Activated T-cell treated with anti-CD3 and anti-CD28 coated beads, Interleukin-2, amount 50 U/mL, for 4 hours (primary cell): ENCODE measurements around the gene UMPS. TPM values are rescaled to one million over a fixed set of nuclear protein-coding genes. Genes with fewer than 3 reads are reported as not detected.
"Not testable (repeated sequence)": the region's sequence is repeated elsewhere in the genome, so short reads cannot be mapped to it uniquely, and the experiment has no call there.

ENCODE experiments used
- ATAC-seq, 2 donors: fragments of 200-7000 bp; cut with Tn5 transposase; one replicate each; pipeline ENCODE4 v1.10.0; 2021
- DNase-seq: peaks from one replicate; pipeline ENCODE4 v3.0.0-alpha.2; 2020
- H3K27me3 Mint-ChIP-seq: one replicate; pipeline ENCODE4 v1.8.0; 2021; ENCODE audit warnings: low read depth, mixed read lengths
- H3K36me3 Mint-ChIP-seq: one replicate; pipeline ENCODE4 v1.8.0; 2022; ENCODE audit warnings: mixed read lengths; ENCODE audit not compliant: insufficient read depth
- H3K4me1 Mint-ChIP-seq: one replicate; pipeline ENCODE4 v1.8.0; 2021; ENCODE audit warnings: low read depth, mixed read lengths
- H3K4me3 Mint-ChIP-seq: one replicate; pipeline ENCODE4 v1.8.0; 2021; ENCODE audit warnings: mild to moderate bottlenecking, moderate library complexity, mixed read lengths
- H3K9me3 Mint-ChIP-seq: one replicate; pipeline ENCODE4 v1.8.0; 2021; ENCODE audit warnings: mixed read lengths
- total RNA-seq, 3 donors: library from RNA; stranded (reverse); gene quantifications; one replicate each; pipeline ENCODE4 v1.2.1, GENCODE V29; 2021

Gene UMPS
- total RNA-seq, 3 donors from 2014 or later: 72.7 to 83.9 (median 75.5) TPM

DNA sequence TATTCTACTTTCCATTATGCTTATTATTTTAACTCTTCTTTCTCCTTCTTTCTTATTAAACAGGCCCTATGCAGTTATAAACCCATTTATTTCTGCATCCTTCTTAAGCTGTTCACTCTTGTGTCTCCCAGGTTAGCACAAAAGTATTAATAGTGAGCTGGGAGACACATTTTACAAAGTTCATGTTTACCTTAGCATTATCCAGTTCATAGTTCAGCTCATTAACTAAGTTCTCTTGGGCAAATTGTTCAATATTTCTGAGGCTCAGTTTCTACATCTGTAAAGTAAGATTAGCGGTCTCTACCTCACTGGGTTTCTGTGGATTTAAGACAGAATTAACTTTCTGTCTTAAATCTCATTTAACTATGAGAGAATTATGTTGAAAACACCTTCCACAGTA is 31.2 kb upstream of the UMPS start:
- H3K4me3 Mint-ChIP-seq: no peak overlapping the region
- H3K9me3 Mint-ChIP-seq: no peaks in the 10 kb centered on the region
- peaks cover 6% of the 10 kb centered on the region for H3K27me3 Mint-ChIP-seq
- H3K4me1 Mint-ChIP-seq: no peaks in the 10 kb centered on the region
- ATAC-seq: no peak
- DNase-seq: no peak
- peaks cover 2% of the 10 kb centered on the region for H3K36me3 Mint-ChIP-seq

DNA sequence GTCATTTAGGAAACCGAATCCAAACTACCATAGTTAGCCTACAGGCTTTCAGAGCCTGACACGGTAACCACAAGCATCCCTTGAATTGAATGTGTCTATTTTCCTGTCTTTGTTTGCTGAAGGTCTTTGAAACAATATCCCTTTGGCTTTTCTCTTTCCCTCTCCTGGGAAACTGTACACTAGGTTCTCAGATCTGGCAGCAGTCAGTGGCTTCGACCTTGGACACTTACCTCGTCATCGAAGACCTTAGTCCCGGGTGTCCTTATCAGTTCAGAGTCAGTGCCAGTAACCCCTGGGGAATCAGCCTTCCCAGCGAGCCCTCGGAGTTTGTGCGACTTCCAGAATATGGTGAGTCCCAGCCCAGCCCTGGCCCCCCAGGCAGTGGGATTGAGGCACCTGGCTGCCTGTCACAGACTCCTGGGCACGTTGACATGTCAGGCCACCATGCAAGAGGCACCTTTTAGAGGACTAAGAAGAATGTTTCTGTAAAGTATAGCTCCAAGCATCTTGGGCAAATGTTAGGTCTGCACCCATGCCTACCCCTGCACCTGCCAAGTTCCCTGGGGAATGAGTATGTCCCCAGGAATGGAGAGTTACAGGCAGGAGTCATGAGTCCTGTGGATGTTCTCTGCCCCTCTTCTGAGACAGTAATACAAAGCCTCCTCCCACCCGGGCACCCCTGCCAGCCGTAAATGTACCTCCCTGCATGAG is 30.4 kb upstream of the UMPS start:
- no peaks in the 10 kb centered on the region for H3K9me3 Mint-ChIP-seq
- H3K27me3 Mint-ChIP-seq: peaks cover 8% of the 10 kb centered on the region
- H3K4me1 Mint-ChIP-seq: no peaks in the 10 kb centered on the region
- no peak overlapping the region for H3K4me3 Mint-ChIP-seq
- peaks cover 2% of the 10 kb centered on the region for H3K36me3 Mint-ChIP-seq
- no peak for DNase-seq
- ATAC-seq: no peak

DNA sequence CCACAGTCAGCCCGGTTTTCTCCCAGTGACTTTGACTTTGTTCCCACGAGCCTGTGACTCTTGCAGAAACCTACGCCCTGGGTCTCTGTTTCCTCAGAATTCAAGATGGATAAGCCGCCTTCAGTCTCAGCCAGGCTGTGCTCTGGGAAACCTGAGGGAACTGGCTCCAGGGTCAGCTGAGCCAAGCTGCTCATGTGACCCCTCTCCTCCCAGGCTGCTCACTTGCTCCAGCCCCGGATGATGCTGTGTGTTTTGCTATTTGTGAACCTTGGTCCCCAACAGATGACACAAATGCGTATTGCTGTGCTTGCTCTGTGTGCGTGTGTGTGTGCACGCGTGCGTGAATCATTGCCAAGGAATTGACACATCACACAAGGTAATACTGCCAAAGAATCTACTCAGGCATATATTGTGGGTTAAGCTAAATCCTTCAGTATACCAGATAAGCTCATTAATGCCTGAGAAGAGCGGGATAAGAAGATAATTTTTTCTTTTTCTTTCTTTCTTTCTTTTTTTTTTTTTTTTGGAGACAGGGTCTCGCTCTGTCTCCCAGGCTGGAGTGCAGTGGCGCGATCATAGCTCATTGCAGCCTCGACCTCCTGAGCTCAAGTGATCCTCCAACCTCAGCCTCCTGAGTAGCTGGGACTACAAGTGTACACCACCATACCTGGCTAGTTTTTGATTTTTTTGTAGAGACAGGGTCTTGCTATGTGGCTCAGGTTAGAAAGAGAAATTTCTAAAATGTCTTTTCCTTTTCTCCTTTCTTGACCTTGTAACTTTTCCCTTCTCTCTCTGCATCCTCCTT is 29.2 kb upstream of the UMPS start:
- Mint-ChIP-seq H3K36me3 (peaks cover 2% of the 10 kb centered on the region), H3K27me3 (peaks cover 9% of the 10 kb centered on the region)
- ATAC-seq: no peak

DNA sequence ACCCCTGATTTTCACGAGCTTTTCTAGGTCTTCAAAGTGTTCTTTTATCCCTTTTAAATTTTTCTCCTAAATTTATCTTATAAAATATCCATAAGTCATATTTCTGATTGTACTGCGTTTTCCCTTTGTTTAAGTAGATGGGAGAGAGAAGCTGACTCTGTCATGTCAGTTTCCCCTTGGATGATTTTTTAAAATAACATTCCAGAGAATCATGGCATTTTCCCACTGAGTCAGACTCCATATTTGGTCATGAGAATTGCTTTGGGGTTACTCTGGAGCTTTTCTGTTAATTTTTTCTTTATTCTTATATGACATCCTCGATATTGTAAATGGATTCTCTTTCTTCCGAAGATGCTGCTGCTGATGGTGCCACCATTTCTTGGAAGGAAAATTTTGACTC is 28.6 kb upstream of the UMPS start:
- H3K36me3 Mint-ChIP-seq: peaks cover 2% of the 10 kb centered on the region
- DNase-seq: no peak
- H3K9me3 Mint-ChIP-seq: no peaks in the 10 kb centered on the region
- H3K4me1 Mint-ChIP-seq: no peaks in the 10 kb centered on the region
- ATAC-seq: no peak
- no peak overlapping the region for H3K4me3 Mint-ChIP-seq
- peaks cover 9% of the 10 kb centered on the region for H3K27me3 Mint-ChIP-seq

More for the DNA sequence above, 29.2 kb upstream of the UMPS start:
- H3K9me3 Mint-ChIP-seq: no peaks in the 10 kb centered on the region
- H3K4me1 Mint-ChIP-seq: no peaks in the 10 kb centered on the region
- DNase-seq: no peak
- H3K4me3 Mint-ChIP-seq: no peak overlapping the region

DNA sequence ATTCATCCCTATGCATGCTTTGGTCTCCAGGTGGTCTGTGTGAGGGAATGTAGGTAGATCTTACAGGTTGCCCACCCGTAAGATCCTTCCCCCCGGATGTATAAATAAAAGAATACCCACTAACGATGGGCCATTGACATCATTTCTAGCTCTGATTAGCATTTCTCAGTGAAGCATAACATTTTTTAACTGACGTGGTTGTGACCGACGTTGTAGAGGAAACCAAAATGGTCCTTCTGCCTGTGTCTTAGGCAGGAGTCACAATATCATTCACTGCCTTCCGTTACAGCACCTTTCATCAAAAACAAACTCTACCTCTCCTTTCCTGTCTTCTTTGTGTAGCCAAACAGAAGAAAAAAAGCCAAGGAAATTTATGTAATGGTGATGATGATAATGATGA is 27.3 kb upstream of the UMPS start:
- H3K27me3 Mint-ChIP-seq: peaks cover 14% of the 10 kb centered on the region
- H3K9me3 Mint-ChIP-seq: peaks cover 3% of the 10 kb centered on the region
- H3K4me3 Mint-ChIP-seq: no peak overlapping the region
- H3K4me1 Mint-ChIP-seq: no peaks in the 10 kb centered on the region
- no peak for DNase-seq
- peaks cover 2% of the 10 kb centered on the region for H3K36me3 Mint-ChIP-seq
- ATAC-seq: no peak

DNA sequence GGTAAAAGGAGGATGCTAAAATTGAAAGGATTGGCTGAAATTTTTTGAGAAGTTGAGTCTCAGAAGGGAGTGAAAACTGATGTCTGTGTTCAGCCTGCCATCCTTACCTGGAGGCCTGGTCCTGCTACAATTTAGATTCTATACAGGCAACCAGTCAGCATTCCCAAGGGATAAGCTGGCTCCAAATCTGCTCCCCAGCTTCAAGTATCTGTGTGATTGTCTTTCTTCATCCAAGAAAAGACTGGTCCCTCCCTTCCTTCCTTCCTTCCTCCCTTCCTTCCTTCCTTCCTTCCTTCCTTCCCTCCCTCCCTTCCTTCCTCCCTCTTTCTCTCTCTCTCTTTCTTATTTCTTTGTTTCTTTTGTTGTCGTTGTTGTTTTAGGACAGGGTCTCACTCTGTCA is 24.7 kb upstream of the UMPS start:
- H3K27me3 Mint-ChIP-seq: peaks cover 26% of the 10 kb centered on the region
- peaks cover 4% of the 10 kb centered on the region for H3K9me3 Mint-ChIP-seq
- H3K4me3 Mint-ChIP-seq: no peak overlapping the region
- DNase-seq (no peak), ATAC-seq (no peak)
- H3K4me1 Mint-ChIP-seq: no peaks in the 10 kb centered on the region
- H3K36me3 Mint-ChIP-seq: no peaks in the 10 kb centered on the region

DNA sequence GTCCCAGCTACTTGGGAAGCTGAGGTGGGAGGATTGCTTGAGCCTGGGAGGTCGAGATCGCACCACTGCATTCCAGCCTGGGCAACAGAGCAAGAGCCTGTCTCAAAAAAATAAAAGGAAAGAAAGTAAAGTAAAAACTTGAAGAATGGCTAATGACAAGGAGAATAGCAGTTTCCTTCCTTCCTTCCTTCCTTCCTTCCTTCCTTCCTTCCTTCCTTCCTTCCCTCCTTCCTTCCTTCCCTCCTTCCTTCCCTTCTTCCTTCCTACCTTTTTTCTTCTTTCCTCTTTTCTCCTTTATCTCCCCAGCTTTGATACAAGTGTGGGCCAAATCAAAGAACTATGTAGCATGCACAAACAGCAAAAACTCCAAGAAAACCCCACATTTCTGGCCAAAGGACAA is 23.0 kb upstream of the UMPS start:
- ATAC-seq, DNase-seq, H3K4me3 Mint-ChIP-seq, H3K36me3 Mint-ChIP-seq, H3K9me3 Mint-ChIP-seq, H3K4me1 Mint-ChIP-seq: not testable (repeated sequence)
- H3K27me3 Mint-ChIP-seq: peaks cover 27% of the 10 kb centered on the region

DNA sequence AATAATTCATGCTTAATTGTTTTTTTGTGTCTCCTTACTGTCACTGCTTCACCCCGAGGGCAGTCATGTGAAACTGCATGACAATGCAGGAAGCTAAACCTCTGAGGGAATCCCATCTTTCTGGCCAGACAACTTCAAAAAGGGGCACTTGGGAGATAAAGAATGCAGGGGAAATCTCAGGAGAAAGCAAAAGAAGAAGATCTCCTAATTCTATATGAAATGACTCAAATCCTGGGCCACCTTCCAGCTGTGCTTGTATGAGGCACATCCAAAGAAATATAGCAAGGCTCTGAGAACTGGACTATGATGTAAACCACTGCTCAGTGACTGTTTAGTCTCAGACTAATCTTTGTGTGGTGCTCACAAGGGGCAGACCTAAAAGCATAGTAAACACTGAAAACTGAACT is 22.6 kb upstream of the UMPS start:
- no peak overlapping the region for H3K4me3 Mint-ChIP-seq
- no peak for ATAC-seq
- H3K27me3 Mint-ChIP-seq: peaks cover 27% of the 10 kb centered on the region
- no peaks in the 10 kb centered on the region for H3K36me3 Mint-ChIP-seq
- H3K4me1 Mint-ChIP-seq: no peaks in the 10 kb centered on the region
- DNase-seq: no peak
- peaks cover 4% of the 10 kb centered on the region for H3K9me3 Mint-ChIP-seq

DNA sequence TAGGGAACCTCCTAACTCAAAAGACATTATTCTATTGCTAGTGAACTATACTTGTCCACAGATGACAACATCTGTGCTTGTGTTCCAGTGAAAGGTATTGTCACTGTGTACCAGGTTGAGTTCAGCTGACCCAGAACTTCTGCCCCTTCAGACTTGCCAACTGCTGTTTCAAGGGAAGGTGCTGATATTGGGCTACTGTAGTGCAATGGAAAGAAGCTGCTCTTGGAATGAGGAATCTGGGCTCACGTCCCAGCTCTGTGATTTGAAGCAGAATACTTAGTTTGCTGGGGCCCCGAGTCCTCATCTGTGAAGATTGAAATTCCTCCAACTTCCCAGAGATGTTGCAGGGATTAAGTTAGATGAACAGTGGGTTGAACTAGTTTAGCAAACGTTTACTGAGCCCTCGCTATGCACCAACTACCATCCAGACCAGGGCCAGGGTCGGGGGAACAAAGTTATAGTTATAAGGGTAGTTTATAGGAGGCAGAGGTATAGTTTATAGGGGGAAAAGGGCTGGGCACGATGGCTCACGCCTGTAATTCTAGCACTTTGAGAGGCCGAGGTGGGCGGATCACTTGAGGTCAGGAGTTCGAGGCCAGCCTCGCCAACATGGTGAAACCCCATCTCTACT is 15.9 kb upstream of the UMPS start:
- no peaks in the 10 kb centered on the region for H3K36me3 Mint-ChIP-seq
- ATAC-seq (no peak), DNase-seq (no peak)
- H3K27me3 Mint-ChIP-seq: peaks cover 11% of the 10 kb centered on the region
- H3K4me3 Mint-ChIP-seq: no peak overlapping the region
- no peaks in the 10 kb centered on the region for H3K9me3 Mint-ChIP-seq
- H3K4me1 Mint-ChIP-seq: no peaks in the 10 kb centered on the region

DNA sequence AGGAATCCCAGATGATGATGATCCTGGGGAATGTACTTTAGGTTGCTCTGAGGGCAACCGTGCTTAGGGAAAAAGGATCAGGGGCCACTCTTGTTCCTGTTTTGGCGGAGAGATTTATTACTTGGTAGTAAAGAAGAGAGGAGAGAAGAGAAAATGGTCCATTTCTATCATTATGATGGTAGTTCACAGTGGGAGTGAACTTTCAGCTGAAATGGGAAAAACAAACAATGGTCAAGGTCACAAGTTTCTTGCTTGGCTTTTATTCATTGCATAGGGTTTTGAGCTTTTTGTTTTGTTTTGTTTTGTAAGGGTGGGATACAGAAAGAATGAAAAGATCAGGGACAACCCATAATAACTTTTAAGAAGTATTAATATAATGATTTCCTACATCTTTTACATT is 7.7 kb upstream of the UMPS start:
- no peak for DNase-seq
- no peaks in the 10 kb centered on the region for H3K4me1 Mint-ChIP-seq
- ATAC-seq: no peak
- peaks cover 51% of the 10 kb centered on the region for H3K27me3 Mint-ChIP-seq
- no peaks in the 10 kb centered on the region for H3K9me3 Mint-ChIP-seq
- H3K36me3 Mint-ChIP-seq: no peaks in the 10 kb centered on the region
- no peak overlapping the region for H3K4me3 Mint-ChIP-seq

DNA sequence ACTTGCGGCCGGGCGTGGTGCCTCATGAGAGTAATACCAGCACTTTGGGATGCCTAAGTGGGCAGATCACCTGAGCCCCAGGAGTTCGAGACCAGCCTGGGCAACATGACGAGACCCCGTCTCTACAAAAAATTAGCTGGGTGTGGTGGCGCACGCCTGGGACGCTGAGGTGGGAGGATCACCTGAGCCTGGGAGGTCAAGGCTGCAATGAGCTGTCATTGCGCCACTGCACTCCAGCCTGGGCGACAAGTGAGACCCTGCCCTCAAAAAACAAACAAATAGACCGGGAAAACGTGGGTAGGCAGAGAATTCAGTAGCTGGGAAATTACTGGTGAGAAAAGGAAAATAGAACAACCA is 667 bp downstream of the UMPS start:
- ATAC-seq (peak; percentile 3 to 15), DNase-seq (no peak)
- peak overlapping the region; percentile 100 for H3K4me3 Mint-ChIP-seq
- H3K4me1 Mint-ChIP-seq: peaks cover 30% of the 10 kb centered on the region
- H3K36me3 Mint-ChIP-seq: peaks cover 10% of the 10 kb centered on the region
- no peaks in the 10 kb centered on the region for H3K9me3 Mint-ChIP-seq
- H3K27me3 Mint-ChIP-seq: peaks cover 10% of the 10 kb centered on the region

DNA sequence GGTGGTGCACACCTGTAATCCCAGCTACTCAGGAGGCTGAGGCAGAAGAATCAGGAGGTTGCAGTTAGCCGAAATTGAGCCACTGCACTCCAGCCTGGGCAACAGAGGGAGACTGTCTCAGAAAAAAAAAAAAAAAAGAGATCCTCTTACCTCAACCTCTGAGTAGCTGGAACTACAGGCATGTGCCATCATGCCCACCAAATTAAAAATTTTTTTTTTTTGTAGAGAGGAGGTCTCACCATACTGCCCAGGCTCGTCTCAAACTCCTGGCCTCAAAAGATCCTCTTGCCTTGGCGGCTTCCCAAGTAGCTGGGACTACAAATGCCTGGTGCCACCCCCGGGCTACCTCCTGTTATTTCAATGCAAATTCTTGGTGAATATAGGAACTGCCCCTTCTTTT is 1.5 kb downstream of the UMPS start:
- H3K4me3 Mint-ChIP-seq: peak overlapping the region; percentile 100
- H3K4me1 Mint-ChIP-seq: peaks cover 30% of the 10 kb centered on the region
- H3K36me3 Mint-ChIP-seq: peaks cover 12% of the 10 kb centered on the region
- H3K9me3 Mint-ChIP-seq: no peaks in the 10 kb centered on the region
- DNase-seq (no peak), ATAC-seq (no peak)
- H3K27me3 Mint-ChIP-seq: peaks cover 6% of the 10 kb centered on the region

DNA sequence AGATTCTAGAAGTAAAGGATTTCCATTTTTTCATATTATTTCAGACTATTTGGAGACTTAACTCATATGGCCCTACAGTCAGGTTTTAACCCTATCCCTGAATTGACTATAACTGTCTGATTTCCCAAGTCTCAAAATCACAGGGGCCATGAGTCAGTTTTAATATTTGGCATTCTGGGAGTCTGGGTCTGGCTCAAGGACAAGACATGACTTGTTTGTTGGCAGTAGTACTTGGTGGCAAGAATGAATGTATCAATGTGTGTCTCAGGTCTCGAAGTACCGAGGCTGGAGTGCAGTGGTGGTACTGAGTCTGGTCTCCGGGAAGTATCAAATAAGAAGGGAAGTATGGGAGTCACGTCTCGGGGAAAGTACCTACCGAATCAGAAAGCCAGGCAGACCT is 10.8 kb downstream of the UMPS start:
- Mint-ChIP-seq H3K4me1 (peaks cover 16% of the 10 kb centered on the region), H3K9me3 (no peaks in the 10 kb centered on the region), H3K4me3 (no peak overlapping the region), H3K27me3 (no peaks in the 10 kb centered on the region), H3K36me3 (peaks cover 32% of the 10 kb centered on the region)
- DNase-seq (no peak), ATAC-seq (no peak)

DNA sequence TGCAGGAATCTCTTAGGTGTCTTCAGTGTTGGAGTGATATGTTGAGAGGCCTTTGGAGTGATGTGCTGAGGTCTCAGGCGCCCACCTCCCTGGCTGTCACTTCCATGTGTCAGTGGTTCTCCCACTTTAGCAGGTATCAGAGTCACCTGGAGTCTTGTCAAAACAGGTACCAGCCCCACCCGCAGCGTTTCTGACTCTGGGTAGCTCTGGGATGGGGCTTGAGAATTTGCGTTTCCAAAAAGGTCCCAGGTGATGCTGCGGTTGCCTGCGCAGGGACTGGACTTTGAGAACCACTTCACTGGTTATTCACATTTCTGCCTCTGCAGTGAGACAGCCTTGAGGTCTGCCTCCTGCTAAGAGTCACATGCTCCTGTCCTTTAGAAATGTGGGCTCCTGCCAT is 15.5 kb downstream of the UMPS start:
- no peaks in the 10 kb centered on the region for H3K9me3 Mint-ChIP-seq
- DNase-seq (no peak), ATAC-seq (no peak)
- H3K4me3 Mint-ChIP-seq: no peak overlapping the region
- no peaks in the 10 kb centered on the region for H3K27me3 Mint-ChIP-seq
- peaks cover 14% of the 10 kb centered on the region for H3K36me3 Mint-ChIP-seq
- peaks cover 2% of the 10 kb centered on the region for H3K4me1 Mint-ChIP-seq
